Kidney glomerular epithelial cell (primary cell): ENCODE data around the gene ME3.

Source experiments
- DNase-seq: peaks from one replicate; lab custom pipeline; 2025; lab: John Stamatoyannopoulos, UW

The ME3 gene

DNA sequence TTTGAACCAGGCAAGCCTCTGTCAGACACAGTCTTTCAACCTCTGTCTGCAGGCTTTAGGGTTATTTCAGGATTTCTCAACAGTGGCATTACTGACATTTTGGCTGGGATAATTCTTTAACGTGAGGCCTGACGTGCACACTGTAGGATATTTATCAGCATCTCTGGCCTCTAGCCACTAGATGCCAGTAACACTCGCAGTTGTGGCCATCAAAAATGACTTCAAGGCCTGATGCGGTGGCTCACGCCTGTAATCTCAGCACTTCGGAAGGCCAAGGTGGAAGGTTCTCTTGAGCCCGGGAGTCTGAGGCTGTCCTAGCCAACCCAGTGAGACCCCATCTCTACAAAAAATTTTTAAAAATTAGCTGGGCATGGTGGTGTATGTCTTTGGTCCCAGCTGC lies 184.7 kb downstream of the ME3 start:
- no peak for DNase-seq

DNA sequence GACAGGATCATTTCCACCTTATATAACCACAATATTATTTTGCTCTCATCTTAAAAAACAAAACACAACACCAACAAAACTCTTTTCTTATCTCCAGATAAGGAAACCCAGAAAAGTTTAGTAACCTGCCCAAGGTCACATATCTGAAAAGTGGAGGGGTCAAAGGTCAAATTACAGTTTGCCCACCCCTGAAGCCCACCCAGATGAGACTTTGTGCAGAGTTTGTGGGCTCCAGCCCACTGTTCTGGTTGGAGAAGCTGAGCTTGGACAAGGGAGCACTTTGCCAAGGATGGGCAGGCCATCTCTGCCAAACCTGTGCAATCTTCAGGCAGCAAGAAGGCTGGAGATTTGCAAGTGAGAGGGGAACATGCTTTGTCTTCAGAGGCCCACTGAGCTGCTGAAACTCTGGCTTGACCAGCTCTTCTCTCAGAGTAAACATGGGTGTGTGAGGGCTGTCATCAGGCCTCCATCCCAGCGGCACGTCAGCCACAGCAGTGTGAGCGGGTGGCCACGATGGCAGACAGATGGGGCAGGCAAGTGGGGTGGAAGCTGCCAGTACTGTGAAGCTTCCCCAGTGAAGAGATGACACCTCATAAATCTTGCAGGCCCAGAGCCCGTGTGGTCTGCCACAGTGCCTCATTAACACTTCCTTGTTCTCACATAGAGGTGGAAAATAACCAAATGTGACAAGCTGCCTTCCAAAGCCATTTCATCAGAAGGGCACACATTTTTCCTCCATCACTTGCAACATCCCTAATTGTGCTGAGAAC lies 186.0 kb downstream of the ME3 start:
- DNase-seq = no peak

DNA sequence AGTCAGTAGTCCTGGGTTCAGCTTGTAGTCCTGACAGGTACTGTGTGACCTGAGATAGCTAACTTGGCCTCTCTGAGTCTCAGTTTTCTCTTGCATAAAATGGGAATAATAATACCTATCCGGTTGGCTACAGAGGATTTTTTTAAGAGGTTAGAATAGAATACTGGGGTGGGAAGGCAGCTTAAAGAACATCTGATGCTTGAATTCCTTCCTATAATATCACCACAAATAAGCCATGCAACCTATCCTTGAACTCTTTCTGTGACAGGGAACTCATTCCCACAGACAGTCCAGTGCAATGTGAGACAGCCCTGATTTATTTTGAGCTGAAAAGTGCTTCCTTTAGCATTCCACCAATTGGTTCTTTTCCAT lies 187.6 kb downstream of the ME3 start:
- DNase-seq = no peak

DNA sequence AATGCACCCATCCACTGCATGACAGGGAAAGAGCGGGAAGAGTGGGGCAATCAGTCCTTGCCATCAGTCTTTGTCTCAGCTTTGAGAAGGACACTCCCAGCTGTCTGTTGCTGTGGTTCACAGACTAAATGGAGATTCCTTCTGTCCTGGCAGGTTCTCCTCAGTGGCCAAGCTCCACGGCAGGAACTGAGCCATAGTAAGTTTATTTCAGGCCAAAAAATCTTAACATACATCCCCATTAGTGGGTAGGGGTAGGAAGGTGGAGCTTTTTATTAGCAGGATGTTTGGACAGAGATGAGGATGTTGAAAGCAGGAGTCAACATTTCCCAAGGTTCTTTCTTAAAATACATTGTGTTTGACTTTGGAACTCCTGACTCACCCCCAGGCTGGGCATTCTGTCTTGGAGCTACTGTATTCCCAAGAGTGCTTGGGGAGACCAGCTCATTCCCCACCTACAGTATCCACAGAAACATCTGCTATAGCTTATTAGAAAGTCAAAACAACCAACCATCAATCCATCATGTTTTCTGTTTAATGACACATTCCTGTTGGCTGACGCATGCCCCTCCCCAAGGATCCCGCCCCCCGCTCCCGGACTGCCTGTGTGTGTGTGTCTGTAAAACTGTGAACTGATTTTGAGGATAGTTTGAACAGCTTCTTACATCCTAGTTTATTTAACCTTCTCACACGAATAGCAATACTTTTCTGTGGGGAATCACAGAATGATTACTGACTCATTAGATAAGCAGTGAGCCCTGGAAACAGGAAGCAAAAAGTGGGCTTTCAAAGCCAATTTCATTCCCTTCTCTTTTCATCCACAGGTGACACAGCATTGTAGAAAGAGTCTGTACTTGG lies 188.2 kb downstream of the ME3 start:
- peak; percentile 99 for DNase-seq

DNA sequence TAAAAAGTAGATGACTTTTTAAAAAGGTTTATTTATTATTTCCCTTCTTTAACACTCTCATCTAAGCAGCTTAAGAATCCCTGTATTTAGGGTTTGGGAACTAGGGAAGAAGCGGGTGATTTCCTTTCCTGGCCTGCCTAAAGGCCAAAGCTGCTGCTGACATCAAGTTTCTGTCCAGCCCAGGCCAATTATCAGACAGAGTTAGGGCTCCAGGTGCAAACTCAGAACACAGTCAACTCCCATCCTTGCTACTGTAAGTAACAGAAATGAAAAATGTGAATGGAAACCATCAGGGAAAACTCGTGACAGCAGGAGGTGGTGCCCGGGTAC lies 188.8 kb downstream of the ME3 start:
- DNase-seq = no peak

DNA sequence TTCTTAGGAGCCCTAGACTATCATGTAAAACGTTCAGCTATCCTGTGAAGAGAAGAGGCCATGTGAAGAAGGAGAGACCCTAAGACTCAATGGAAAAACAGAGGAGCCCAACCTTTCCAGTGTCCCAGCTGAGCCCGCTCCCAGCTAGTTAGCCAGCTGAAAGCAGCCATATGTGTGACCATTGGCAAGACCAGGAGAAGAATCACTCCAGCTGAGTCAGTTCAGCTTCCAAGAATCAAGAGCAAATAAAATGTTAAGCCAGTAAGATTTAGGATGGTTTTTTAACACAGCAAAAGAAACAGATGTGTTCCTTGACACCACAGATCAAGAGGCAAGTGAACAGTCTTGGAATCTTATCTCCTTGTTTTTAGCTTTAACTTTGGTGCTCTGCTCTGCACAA lies 189.7 kb downstream of the ME3 start:
- DNase-seq = no peak

DNA sequence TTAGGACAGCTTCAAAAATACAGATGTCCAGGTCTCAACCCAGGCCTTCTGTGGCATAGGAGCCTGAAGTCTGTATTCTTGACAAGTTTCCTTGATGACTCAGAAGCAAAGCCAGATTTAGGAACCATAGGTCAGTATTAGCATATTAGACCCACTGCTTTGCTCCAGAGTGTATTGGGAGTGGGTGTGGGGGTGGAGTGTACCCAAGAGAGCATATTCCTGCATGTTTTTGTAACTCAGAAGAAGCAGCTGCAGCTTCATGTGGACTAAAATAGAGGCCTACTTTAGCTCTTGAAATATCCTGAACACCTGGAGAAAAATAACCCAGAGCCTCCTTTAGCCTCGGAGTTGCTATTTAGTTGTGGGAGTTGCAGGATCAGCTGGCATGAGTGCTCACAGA lies 191.0 kb downstream of the ME3 start:
- no peak for DNase-seq

DNA sequence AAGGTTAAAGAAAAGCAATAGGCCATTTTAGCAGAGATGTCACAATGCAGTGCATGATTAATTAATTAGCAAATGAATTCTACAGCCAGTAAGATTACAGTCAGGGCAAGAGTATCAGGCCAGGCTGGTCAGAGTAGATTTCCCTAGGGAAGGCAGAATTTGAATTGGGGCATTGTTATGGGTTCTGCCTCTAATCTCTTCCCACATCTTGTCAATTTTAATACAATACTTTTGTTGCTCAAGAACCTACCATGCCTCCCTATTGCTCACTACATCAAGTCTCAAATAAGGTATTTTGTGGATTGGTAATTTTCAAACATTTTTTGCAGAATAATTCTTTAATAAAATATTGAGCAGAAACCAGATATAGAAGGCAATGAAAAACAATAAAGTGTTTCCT lies 194.1 kb downstream of the ME3 start:
- DNase-seq = no peak

DNA sequence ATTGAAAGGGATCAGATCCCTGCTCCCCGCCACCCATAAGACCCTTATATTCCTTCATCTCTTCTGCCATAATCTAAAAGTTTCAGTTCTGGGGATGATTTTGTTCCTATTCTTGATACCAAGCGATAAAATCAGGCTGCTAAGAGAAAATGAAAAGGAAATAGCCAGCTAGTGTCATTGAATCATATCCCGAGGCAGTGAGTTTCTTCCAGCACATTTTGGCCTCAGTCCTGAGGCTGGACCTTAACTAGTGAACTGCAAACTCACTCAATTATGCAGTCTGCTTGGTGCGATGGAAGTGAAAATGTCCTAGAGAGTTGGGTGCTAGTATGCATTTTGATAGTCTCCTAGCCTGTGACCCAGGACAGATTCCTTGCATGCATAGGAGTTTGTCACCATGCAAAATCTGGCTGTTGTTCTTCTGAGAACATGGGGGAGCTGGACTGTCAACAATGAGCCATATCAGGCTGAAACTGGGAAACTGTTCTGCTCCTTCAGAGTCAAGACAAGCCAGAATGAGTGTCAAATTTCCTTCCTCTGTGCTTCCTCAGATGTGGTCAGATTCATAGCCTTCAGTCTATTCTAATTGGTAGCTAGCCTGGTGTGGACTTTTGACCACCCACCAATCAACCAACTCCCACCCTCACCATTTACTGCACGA lies 194.8 kb downstream of the ME3 start:
- DNase-seq = peak; percentile 85

DNA sequence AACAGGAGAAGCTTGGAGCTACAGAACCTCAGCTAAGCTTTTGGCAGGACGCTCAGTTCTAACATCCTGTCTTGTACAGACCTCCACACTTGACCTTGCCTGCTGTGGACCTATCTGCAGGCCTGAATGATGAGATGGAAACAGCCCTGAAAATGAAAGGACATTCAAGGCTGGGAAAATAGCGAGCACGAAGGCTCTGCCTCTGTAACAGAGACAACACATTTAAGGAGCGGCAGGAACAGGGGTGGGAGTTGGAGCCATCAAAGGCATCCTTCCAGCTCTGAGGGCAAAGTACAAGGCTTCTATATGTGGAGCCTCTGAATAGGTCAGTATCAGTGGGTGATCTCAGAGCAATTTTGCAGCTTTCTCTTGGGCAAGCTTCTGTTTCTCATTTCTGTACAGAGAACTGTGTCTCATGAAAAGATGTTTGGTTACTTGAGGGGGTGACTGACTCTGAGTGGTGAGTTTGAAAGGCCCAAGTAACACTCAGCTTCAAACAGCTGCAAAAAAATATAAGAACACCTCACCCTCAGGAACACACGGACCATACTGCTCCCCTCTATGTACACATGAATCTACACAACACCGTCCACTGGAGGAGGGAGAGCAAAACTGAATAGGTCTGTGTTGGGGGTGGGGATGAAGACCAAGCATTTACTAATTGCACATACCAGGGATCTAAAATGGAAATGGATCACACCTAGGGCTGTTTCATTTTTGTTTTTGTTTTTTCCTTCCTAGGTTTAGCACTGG lies 196.1 kb downstream of the ME3 start:
- no peak for DNase-seq

DNA sequence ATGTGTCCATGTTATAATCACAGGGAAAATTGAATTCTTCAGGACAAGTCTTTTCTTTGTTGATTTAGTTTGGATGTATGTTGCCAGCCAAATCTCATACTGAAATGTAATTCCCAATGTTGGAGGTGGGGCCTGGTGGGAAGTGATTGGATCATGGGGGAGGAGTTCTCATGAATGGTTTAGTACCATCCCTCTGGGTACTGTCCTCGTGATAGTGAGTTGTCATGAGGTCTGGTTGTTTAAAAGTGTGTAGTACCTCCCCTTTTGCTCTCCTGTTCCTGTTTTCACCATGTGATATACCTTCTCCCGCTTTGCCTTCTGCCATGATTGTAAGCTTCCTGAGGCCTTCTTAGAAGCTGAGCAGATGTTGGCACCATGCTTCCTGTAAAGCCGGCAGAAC lies 197.4 kb downstream of the ME3 start:
- no peak for DNase-seq

DNA sequence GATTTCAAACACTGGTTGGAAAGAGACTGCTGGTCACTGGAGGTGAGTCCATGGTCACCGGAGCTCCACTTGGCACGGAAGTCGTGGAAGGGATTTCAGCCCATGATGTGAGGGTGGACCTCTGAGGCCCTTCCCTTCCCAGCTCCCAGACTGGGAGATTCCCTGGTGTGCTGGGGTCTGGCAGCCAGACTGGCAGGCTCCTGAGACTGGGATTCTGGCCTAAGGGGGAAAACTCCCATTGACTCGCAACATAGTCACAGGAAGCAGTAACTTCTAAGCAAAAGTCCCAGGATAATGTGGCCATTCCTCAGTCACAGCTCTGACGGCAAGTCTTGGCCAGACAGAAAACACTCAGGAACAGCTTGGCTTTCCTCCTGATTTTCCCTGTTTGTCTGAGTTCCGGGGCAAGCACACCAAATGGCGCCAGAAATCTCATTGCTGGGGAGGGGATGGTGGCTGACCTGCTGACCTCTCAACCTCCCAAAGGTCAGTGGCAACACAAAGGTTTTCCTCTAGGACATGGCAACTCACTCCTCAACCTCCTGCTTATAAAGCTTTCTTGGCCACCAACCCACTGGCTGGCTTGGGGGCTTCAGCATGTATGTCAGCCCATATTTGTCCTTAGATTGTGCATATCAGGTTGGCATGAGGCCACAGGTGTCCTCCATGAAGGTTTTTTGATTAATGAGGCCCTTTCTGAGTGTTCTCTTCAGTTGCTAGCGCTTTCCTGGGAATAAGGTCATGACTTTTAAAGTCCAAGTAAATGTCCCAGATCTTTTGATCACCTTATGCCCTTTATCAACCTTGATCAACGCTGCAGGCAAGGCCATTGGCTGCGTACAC lies 198.2 kb downstream of the ME3 start:
- DNase-seq = no peak

DNA sequence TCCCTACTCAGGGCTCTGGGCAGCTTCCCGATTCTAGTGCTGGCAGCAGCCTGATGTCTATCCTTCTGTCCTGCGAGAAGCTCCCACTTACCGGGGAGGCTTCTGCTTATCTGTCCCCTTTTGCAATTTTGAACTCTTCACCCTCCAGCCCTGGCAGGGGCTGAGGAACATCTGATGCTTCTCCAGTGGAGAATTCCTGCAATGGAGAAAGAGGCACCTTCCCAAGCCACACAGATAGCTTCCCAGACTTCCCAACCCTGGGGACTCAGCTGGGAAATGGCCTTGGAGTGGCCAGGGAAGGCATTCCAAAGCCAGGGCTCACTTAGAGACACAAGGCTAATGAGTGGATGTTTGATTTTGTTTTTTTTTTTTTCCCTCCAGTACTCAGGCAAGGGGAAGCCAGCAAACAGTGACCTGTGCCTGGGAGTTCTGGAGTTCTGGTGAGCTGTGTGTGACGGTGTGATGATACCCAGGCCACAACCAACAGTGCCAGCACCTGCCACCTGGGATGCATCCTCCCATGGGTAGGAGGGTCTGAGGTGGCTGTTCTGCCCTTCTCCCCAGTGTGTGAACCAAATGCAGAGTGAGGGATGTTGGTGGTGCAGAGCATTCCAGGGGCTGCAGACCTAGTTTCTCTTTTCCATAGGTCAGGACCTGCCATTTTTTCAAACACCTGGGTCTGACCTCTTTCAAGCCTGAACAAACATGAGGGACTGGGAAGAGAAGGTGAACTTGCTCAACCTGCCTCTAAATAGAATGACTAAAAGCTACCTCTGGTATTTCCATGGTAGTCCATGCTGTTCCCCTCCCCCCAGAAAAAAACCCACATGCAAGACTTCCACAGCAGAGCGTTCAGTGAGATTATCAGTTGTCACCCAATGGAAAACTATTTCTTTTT lies 202.7 kb downstream of the ME3 start:
- DNase-seq = no peak

DNA sequence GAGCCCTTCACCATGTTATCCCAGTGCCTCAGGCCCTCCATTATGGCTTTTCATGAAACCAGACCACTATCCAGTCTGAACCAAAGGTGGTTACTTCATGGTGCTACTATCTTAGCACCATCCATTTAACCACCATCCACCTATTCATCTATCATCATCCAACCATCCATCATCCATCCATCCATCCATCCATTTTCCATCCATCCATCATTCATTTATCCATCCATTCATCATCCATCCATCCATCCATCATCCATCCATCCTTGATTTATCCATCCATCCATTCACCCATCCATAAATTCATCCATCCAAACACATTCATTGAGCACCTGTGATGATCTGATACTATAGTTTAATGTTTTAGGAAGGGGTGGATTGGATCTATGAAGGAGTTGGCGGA lies 204.2 kb downstream of the ME3 start:
- no peak for DNase-seq

DNA sequence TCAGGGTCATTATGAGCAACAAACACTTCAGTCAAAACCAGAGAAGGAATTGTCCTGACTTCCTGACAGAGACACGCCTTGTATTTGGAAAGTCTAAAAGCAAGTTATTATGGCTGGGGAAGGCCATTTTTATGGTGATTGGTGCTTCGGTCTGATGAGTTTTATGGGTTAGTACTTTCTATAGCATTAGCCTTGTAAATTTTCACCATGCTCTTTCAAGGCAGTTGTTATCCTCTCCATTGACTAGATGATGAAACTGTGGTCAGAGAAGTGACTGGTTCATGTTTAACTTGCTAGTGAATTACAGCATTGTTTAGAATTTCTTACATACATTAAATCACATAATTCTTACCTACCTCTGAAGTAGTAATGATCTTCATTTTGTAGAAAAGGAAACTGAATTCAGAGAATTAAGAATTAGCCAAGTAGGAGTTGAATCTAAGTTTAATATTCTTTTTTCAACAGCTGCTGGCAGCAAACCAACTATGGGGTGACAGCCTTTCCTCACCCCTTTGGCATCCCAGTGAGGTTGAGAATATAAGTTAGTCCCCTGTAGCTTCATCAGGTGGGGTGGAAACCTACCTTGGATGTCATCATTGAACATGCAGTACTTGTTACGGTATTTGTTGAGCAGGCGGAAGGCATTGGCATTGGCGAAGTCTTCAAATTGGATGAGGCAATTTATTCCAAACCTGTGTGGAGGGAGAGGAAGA lies 207.8 kb downstream of the ME3 start:
- DNase-seq = no peak

DNA sequence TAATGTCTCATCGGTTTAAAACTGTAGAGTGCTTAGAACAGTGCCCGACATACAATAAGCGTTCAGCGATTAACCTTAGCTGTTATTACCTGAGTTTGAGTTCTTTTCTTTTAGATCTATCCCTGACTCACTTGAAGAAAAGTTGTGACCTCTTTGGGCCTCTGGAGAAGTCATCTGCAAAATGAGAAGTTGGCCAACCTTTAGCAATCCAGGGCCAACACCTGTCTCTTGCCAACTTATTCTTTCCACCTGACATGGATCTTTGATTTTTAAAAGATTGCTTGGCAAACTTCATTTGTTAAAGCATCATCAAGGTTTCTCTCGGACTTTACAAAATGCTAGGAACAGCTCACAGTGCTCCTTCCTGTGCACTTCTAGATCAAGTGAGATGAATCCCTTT lies 208.5 kb downstream of the ME3 start:
- no peak for DNase-seq

DNA sequence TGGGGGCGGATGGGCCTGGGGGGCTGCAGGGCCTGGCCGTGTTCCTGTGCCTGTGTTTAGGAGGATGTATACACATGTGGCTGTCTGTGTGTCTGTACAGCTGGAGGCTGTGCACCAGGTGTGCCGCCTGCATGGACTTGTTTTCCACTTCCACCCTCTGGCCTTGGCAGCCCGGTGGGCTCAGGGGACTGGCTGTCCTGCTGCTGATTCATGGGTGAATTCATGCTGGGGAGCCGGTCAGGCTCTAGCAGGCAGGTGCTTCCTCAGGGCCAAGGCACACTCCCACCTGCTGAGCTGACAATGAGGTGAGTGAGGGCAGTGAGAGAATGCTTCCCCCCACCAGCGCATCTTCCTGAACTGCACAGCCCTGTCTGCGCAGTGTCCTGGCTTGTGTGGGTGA lies 209.3 kb downstream of the ME3 start:
- no peak for DNase-seq

DNA sequence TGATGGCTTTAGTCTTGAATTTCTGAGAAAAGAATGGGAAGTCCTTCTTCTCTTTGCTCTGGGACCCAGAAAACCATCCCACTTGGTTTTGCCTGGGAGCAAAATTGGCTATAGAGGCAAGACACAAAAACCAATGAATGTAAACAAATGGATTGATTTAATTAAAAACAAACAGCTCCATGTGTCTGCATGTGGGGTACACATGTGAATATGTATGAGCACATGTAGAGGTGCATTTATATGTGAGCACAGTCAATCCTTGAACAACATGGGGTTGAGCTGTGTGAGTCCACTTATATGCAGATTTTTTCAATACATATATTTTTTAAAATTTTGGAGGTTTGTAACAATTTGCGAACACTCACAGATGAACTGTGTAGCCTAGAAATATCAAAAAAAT lies 210.5 kb downstream of the ME3 start:
- DNase-seq = no peak

DNA sequence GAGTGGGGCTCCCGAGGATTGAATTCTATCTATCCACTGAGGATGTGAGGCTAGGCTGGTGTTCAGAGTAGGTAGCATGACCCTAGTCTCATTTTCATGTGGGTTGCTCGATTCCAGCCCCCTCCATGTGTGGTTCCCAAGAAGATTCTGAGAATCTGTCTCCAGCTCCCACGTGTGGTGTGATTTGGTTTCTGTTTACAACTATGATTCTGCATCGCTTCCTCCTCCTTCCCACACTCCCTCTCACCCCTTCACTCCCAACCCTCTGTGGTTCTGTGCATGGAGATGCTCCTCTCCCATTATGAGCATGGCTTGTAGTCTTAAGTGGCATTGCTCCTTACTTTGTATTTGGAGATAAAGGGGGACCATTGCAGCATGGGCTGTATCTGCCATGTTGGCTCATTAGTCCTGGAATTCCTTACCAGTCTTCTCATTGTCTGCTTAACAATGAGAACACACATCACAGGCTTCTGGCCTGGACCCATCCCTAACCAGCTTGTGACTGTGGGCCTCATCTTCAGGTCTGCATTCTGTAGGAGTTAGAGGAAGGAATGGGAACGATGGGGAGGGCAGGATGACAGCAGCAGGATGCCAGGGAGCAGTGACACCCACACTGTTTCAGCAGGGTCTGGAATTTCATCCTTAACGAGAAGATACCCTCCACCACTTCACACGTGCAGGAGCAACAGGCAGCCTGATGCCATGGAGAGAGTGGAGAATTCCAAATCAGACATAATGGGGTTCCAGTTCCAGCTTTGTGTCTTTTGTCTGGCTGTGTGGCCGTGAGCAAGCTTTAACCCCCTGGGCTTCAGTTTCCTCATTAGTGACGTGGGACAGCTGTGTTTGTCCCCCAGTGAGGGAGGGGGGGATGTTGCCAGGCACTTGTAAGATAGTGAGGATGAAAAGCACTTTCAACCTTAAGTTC lies 211.7 kb downstream of the ME3 start:
- DNase-seq = peak; percentile 70
